ENCODE data around the gene ARMH4.
"Not testable (repeated sequence)": the region's sequence is repeated elsewhere in the genome, so short reads cannot be mapped to it uniquely, and the experiment has no call there.

ARMH4 gene

DNA sequence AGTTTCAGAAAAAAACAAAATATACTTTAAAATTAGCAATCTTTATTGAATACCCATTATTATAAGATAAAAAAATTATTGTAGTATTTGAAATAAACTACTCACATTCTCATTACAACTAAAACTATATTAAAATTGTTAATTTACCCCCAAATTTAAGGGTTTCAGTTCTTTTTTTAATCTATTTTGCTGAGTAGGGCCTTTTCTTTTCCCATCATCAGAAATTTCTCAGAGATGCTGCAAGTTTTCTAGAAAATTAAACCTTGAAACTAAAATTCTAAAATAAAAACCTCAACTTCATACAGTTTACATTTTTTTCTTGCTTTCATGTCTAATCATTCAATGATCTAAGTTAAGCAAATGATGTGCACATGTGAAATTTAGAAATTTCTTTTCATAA, 10.1 kb downstream of the ARMH4 start:
- DNase-seq, result no peak

DNA sequence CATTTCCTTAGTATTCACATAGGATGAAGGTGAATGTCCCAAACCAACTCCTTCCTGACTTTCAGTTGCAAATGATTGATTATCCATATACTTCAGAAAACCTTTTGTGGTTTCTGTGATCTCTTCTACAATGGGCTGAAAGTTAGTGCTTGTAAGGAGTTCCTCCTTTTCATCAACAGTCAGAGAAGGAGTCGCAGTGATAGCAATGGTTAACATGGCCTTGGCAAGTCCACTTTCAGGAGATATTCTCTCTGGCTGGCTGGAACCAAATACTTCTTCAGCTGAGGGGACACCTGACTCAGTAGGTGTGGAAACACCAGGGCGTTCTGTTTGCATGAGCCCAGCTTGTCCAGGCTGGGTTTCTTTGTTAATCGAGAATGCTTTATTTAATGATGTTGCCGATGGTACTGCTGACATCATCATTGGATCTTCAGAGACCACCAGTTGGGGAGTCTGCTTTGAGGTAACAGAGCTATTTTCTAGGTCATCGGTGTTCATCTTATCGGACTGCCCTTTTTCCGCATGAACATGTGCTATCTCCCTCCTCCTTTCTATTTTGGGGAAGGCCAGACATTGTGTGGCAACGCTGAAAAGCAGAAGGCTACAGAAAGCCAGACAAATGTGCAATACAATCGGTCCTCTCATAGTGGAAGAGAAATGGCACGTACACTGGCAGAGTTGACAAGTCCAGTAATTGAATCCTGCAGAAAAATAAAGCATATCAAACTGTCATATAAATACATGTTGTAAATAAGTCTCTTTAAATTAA, 13.1 kb downstream of the ARMH4 start:
- DNase-seq, result no peak

DNA sequence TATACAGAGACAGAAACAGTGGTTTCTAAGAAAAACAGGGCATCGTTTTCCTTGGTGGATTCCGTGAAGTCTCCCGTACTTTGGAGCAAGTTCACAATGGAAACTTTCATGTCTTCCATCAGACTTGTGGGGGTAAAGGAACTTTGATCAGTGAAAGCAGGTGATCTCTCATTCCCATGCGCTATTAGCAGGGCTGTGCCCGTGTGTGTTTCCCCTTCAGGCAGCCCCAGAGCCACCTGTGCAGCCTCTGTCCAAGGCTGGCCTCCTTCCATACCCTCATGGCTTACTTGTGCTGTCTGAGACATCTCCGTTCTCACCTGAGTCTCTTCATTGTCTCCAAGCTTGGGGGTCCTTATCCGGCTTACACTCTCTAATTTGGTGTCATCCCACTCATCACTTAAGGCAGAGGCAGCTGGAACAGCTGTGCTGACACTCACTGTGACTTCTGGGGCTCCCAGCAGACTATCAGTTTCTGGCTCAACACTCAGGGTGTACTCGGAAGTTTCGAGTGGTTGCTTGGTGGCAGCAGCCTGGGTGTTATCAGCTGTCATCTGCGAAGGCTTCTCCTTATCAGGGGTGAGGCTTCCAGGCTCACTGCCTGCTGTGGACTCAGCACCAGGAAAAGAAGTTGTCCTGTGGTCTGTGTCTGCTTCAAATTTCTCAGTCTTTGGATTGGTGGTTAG, 13.8 kb downstream of the ARMH4 start:
- no peak for DNase-seq

DNA sequence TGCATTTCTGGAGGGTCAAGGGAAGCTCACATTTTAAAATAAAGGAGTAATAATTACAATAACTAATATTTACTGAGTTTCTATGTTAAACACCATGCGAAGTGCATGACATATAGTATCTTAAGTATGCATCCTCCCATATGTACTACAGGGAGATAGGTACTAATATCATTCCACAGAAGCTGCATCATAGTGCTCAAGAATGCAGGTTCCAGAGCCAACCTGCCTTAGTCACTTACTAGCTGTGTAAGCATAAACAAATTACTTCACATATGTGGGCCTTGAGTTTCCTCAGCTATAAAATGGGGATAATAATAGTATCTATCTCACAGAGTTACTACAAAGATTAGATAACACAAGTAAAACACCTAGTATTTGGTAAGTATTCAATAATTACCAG, 18.3 kb downstream of the ARMH4 start:
- DNase-seq, result no peak

DNA sequence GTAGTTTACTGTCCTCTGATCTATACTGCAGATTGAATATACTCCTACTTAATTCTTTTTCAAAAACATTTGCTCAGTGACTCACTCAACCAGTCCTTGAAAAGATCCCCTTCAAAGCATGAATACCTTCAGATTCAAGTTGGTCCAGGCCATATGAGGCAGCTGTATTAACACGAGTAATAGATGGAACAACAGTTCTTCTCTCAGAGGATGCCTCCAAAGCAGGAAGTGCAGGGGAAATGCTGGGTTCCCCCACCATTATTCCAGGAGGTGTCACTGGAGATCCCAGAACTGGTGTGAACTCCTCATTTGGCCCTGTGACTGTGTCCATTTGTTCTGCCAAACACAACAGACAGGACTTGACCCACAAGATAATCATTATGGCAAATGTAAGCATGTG, 20.6 kb downstream of the ARMH4 start:
- DNase-seq, result no peak

DNA sequence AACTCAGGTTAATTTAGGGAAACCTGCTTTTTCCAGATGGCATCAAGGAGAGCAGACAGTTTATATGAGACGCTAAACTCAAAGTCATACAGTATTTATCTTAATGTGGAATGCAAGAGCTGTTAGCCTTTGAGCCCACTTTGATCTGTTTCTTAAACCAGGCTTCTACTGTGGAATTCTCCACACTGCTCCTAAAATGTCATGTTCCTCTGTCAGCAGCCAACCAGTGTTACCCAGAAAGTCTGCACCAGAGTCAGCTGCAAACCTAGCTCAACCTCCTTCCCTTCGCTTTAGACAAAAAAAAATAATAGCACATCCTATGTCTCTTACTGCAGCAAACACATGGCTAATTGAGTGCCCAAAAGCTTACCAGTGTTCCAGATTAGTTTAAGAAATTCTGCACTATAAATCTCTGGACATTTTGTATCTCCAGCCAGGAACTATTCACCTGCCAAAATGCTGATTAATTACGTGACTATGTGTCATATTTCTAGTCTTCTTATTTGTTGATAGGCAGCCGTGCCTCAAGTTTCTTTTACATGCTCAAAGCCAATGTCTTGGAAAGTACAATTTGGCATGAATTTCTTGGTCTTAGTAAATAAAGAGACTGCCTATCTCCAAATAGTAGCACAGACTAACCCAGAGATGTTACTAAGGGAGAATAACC, 21.8 kb downstream of the ARMH4 start:
- no peak for DNase-seq

DNA sequence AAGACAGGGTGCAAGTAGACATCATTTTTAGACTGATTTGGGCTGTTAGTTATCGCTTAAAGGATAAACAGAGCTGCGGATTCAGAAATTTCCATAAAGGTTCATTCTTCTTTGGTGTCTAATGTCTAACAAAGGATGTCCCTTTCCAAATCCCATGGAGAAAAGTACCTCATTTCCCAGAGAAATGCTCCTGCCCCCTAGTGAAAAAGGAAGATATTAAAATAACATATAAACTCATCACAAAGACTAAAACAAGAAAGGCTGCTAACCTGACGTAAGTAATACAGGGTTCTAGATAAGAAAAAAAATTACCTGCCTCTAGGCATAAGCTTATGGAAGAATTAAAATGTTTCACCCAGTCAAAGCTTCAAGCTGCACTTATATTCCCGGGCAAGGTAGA, 22.8 kb downstream of the ARMH4 start:
- no peak for DNase-seq

DNA sequence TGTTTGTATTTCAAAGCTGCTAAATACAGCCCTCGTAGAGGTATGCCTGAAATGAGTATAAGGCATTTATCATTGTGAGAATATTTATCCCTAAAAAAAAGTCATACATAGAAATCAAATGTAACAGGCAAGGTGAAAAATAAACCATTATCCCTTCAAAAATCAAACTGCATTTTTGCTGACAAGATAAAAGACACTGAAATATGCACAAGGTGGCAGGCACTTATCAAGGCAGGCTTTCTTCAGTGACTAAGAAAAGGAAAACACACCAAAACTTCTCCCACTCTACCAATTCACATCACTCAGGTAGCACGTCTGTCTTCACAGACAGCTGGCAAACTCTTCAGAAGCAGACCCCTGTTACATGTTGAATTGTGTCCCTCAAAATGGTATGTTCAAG, 23.6 kb downstream of the ARMH4 start:
- no peak for DNase-seq

DNA sequence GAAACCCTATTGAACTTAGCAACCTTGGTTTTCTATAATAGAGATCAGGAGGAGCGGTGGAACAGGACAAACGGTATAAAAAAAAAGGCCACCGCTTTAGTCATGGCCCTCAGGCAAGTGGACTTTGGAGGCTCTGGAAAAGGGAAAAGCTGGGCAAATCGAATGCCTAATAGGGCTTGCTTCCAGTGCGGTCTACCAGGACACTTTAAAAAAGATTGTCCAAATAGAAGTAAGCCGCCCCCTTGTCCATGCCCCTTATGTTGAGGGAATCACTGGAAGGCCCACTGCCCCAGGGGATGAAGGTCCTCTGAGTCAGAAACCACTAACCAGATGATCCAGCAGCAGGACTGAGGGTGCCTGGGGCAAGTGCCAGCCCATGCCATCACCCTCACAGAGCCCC, 29.5 kb downstream of the ARMH4 start:
- not testable (repeated sequence) for DNase-seq

DNA sequence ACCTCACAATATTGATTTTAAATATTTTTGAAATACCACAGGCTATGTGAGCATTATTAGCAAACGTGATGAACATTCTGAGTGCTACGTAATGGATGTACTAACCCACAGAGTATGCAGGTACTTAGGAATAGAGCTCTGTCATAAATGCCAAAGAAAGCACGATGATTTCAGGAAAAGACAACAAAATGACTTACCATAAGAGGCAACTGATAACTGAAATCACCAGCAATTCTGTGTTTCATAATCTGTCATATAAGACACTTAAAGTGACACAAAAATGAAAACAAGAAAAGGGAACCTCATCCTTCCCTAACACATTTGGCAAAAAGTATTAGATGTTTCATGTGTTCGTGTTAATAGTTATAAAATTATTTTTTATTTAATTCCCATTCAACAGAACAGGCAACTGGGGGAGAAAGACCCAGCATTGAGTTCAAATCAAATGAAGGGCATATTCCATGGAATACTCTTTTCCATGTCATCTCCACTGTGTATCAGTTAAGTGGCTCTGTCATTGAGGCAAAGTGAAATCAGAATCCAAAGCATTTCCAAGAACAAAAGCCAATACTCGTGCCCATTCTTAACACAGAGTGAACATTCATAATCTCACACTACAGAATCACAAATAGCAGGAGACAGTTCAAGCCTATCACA, 30.4 kb downstream of the ARMH4 start:
- DNase-seq, result no peak

DNA sequence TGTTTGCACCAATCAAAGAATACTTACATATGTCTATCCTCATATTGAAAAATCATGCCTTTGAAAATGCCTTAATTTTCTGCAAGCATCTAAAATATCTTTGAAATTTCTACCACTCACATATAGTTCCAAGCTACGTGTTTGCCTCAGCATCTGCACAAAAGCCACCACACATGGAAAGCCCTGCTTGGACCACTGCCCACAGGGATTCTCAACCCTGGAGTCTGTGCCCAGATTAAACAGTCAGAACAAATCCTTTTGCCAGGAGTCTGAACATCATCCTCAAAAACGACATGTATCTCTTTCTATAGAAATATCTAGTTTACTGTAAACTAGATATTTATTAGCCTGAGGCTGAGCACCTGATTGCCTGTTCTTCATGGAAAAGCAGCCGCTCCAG, 32.6 kb downstream of the ARMH4 start:
- no peak for DNase-seq

DNA sequence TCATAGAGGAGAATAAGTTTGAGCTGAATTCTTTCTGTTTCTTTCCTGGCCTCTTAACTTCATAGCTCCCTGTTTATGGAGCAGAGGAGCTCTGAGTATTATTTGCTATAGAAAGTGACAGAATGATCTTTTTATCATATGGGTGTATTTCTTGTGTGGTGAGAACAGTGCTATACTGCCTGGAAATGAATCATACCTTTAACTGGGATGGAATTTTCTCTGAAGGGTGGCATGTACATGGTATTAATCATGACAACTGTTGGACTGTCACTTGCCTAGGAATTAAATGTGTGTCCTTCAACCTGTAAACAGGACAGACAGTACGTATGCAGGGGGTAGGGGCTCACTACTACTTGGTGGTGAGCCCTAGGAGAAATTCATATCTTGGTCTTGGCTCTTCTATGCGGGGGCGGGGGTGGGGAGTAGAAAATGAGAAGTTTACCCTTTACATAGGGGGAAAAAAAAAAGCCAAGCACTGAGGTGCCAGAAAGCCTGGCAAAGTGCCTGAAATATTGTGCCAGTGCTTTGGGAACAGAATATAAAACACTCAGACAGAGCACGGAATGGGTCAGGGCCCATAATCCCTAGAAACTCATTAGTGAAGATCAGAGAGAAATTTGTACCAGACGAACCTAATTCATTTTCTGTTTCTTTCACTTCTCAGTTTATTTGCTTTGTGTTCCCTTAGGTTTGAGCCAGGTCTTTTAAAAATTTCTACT, 33.8 kb downstream of the ARMH4 start:
- DNase-seq, result no peak

DNA sequence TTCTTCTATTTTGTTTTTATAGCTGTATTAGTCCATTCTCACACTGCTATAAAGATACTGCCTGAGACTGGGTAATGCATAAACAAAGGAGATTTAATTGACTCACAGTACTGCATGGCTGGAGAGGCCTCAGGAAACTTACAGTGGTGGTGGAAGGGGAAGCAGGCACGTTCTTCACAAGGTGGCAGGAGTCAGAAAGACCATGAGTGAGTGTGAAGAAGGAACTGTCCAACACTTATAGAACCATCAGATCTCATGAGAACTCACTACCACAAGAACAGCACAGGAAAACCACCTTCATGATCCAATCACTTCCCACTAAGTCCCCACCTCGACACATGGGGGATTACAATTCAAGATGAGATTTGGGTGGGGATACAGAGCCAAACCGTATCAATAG, 42.3 kb downstream of the ARMH4 start:
- DNase-seq, result no peak

DNA sequence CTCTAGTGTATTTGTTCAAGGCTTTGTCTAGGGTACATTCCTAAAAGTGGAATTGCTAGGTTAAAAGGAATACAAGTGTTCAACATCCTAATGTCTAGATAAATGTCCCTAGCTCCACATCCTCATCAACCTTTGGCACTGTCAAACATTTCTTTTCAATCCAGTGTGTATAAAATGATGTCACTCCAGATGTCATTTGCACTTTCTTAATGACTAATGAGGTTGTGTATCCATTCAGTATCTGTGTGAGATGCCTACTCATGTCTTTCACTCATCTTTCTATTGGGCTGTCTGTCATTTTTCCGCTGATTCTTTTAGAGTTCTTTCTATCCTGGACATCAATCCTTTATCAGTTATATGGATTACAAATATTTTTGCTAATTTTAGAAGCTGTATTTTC, 43.3 kb downstream of the ARMH4 start:
- DNase-seq, result no peak

DNA sequence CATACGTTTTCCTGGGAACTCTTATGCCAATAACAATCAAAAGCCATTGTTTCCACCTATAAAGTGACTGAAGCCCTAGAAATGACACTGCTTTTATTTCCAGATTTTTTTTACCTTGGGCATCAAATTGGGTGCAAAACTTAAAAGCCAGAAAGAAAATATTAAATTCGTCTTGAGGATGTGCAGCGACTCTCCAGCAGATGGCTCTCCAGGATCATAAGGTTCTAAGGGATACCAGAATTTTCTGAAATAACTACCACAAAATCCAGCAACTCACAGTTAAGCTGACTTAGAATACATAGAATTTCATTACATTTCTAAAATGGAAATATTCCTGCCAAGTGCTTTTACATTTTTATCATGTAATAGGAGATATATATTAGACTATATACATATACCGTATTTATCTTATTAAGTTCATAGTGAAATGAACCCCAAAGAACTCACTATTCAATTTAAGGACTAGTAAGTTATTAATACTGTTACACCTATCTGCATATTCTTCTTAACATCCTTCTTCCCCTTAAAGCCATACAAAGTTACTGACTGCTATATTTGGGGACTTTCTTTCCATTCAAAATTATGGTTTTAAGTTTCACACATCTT, 44.0 kb downstream of the ARMH4 start:
- no peak for DNase-seq

DNA sequence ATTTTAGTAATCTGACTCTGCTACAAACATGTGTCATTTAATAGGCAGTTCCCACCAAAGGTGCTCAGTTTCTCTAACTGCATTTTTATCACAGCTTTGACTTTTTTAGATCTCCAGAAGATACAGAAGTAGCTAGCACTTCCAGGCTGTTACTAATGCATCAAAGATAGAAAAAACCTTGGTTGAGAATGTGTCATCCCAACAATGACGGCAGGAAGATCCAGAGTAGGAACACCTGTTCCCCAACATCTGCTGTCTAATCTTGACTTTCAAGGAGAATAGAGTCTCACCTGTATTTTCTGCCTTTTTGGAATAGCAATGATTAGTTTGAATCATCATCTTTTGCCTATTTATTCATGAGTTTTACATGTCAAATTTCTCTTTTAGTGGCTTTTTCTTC, 45.0 kb downstream of the ARMH4 start:
- DNase-seq, result no peak

DNA sequence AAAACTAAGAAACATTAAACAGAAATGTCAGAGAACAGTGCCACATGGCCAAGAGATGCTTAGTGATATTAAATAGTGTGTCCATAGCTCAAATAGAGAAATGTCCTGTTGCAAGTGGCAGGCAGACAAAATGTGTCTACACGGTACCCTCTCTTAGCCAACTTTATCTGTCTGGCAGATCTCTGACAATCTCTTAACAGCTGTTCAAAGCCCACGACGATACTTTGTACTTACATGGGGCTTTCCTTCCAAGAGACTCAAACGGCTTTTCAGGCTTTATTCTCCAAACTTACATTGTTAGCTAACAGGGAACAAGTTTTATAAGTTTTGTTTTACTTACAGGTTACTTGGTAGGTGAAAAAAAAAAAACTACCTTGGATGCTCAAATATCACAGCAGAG, 45.6 kb downstream of the ARMH4 start:
- DNase-seq, result no peak

DNA sequence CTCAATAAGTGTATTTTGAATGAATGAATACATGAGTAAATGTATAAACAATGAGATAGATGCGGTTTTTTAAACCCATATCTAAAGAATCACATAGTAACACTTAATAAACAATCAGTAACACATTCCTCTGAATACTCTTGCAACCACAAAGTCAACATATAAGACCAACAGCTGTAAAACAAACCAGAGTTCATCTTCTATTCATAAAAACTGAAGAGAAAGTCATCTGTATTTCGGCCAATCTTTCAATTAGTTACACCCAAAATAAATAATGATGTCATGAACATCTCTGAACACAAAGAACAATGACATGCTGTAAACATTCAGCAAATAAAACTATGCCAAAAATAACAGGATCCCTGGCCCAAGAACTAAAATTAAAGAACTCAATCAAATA, 47.2 kb downstream of the ARMH4 start:
- no peak for DNase-seq

DNA sequence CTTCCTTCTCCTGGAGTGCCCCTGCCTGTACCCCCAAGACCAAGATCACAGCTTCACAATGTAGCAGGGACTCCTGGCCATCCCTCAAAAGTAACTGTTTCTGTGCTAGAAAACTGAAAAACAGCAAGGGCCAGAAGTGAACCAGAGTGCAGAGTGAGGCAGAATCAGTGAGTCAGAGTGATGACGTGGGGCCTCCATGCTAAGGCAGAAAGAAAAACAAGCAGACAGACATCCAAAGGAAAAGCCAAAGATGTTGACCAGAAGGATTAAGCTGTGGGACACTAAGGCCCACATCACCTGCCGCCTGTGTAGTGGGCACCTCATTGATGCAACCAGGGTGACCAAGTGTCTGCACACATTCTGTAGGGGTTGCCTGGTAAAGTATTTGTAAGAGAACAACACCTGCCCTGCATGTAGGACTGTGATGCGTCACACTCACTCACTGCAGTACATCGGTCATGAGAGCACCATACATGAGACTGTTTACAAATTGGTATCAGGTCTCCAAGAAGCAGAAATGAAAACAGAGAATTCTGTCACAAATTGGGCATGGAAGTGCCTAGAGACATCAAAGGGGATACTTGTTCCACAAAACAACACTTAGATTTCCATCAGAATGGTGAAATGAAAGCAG, 51.2 kb downstream of the ARMH4 start:
- DNase-seq, result no peak

DNA sequence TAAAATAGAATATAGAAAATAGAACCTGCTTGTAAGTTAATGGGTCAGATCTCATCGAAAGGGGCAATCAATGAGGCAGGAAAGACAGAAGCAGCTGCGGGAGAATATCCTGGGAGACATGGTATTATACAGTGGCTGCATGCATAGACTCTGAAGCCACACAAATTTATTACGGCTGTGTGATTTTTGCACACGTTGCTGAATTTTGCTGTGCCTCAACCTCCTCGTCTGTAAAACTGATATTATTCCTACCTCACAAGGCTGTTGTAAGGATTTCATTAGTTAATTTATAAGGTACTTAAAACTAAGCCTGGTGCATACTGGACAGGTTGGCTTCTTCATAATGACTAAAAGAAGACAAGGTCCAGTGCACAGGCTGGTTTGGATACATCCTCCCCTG, 52.3 kb downstream of the ARMH4 start:
- no peak for DNase-seq

DNA sequence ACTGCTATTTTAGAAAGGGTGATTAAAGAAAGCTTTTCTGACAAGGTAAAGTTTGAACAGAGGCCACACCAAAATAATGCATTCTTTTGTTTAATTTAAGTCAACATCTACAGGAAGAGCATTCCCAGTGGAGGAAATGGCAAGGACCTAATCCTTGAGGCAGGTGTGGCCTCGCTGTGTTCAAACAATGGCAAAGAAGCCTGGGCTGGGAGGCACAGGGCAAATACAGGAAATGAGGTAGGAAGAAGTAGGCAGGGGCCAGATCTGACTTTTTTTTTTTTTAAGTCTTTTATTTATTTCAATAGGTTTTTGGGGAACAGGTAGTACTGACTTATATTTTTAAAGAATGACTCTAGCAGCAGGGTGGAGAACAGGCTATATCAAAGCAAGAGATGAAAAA, 53.5 kb downstream of the ARMH4 start:
- DNase-seq, result no peak

DNA sequence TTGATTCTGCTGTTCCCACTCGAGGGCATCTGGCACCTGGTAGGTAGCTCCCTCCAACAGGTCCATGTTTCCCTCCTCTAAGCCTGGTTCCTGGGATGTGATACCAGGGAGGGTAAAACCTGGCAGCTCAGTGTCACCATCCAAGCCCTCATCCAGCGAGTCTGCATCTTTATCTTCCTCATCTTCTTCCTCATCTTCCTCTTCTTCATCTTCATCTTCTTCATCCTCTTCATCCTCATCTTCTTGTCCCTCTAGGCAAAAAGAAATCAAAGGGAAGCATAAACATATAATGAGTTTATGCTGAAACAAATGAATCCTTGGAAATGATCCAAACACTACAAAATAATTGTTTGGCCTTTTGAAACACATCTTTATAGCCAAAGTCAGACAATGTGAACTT, 55.3 kb downstream of the ARMH4 start:
- DNase-seq, result no peak
